IMR-90 (cell line): Measurements from ENCODE around the gene LPXN. TPM values are rescaled to one million over a fixed set of nuclear protein-coding genes. Genes with fewer than 3 reads are reported as not detected.

Experiments used
- ATAC-seq: fragments of 200-7000 bp; cut with Tn5 transposase; 2 replicates; pipeline ENCODE4 v1.9.1; 2020; ENCODE audit warnings: low read depth, mild to moderate bottlenecking, moderate library complexity
- BruUV-seq: library from RNA; stranded (reverse); fragments of 400-500 nt; replicated peaks from 2 replicates; lab custom pipeline; 2021; lab: Mats Ljungman, UMichigan
- CTCF ChIA-PET: fragments of 300-600 bp; formaldehyde crosslinking; extraction: SDS; loops from one replicate; lab custom pipeline; 2021; ENCODE audit warnings: antibody characterized with exemption; lab: Yijun Ruan, JAX
- POLR2A ChIA-PET: fragments of 300-600 bp; sonication (Branson Sonifier 250); formaldehyde crosslinking; loops from one replicate; lab custom pipeline; 2022; ENCODE audit warnings: antibody characterized with exemption; ENCODE audit not compliant: unreplicated experiment; lab: Charles Lee
- DNase-seq: peaks from one replicate; pipeline ENCODE4 v3.0.0; 2013
- H2AFZ ChIP-seq: replicated peaks from 2 replicates; pipeline ENCODE3; 2013; ENCODE audit warnings: low read length, mild to moderate bottlenecking; ENCODE audit not compliant: poor library complexity
- H2AK5ac ChIP-seq: 2 replicates; pipeline ENCODE4 v1.6.1; 2013; ENCODE audit warnings: low read depth, low read length, inconsistent platforms
- H2AK9ac ChIP-seq: replicated peaks from 2 replicates; pipeline ENCODE3; 2013; ENCODE audit warnings: mild to moderate bottlenecking, low read depth, low read length, moderate library complexity; ENCODE audit not compliant: poor library complexity
- H2BK120ac ChIP-seq: 2 replicates; pipeline ENCODE4 v1.6.1; 2013; ENCODE audit warnings: low read depth, low read length, inconsistent platforms
- H2BK15ac ChIP-seq: 3 replicates; pipeline ENCODE4 v1.6.1; 2013; ENCODE audit warnings: low read depth, low read length, inconsistent platforms
- H2BK20ac ChIP-seq: 2 replicates; pipeline ENCODE4 v1.6.1; 2013; ENCODE audit warnings: low read depth, mild to moderate bottlenecking, inconsistent platforms, low read length, moderate library complexity
- H2BK5ac ChIP-seq: 2 replicates; pipeline ENCODE4 v1.6.1; 2013; ENCODE audit warnings: mild to moderate bottlenecking, low read depth, low read length, inconsistent platforms; ENCODE audit not compliant: poor library complexity, severe bottlenecking
- H3K14ac ChIP-seq: replicated peaks from 2 replicates; pipeline ENCODE4 v1.6.1; 2013; ENCODE audit warnings: low read depth, low read length, inconsistent platforms
- H3K18ac ChIP-seq: 2 replicates; pipeline ENCODE4 v1.6.1; 2013; ENCODE audit warnings: low read depth, low read length, control low read depth
- H3K23ac ChIP-seq: 2 replicates; pipeline ENCODE4 v1.6.1; 2013; ENCODE audit warnings: low read depth, low read length, inconsistent platforms
- H3K27ac ChIP-seq: 2 replicates; pipeline ENCODE4 v1.5.1; 2013; ENCODE audit warnings: mild to moderate bottlenecking, control low read depth, low read length; ENCODE audit not compliant: insufficient read depth
- H3K27me3 ChIP-seq: 2 replicates; pipeline ENCODE4 v1.6.1; 2013; ENCODE audit warnings: low read length; ENCODE audit not compliant: control insufficient read depth, insufficient read depth
- H3K36me3 ChIP-seq: 2 replicates; pipeline ENCODE4 v1.6.1; 2013; ENCODE audit warnings: low read length, mixed read lengths; ENCODE audit not compliant: control insufficient read depth, insufficient read depth
- H3K4ac ChIP-seq: 2 replicates; pipeline ENCODE4 v1.6.1; 2013; ENCODE audit warnings: low read depth, low read length, inconsistent platforms
- H3K4me1 ChIP-seq: 2 replicates; pipeline ENCODE4 v1.6.1; 2013; ENCODE audit warnings: low read length, mixed read lengths; ENCODE audit not compliant: control insufficient read depth, insufficient read depth
- H3K4me2 ChIP-seq: 2 replicates; pipeline ENCODE4 v1.6.1; 2013; ENCODE audit warnings: low read depth, mild to moderate bottlenecking, control low read depth, low read length, moderate library complexity
- H3K4me3 ChIP-seq: 2 replicates; pipeline ENCODE4 v1.5.1; 2013; ENCODE audit warnings: low read depth, mild to moderate bottlenecking, control low read depth, low read length, moderate library complexity; ENCODE audit not compliant: insufficient read depth
- H3K56ac ChIP-seq: 2 replicates; pipeline ENCODE4 v1.6.1; 2013; ENCODE audit warnings: low read length, inconsistent platforms; ENCODE audit not compliant: insufficient read depth; ENCODE audit errors: extremely low read depth
- H3K79me1 ChIP-seq, 2 experiments: 2 replicates each; pipeline ENCODE4 v1.6.1; 2013; ENCODE audit warnings: low read length in 2 of 2, inconsistent platforms in 1 of 2, low read depth in 1 of 2
- H3K9ac ChIP-seq: 2 replicates; pipeline ENCODE4 v1.6.1; 2013; ENCODE audit warnings: low read depth, low read length, control low read depth
- H3K9me1 ChIP-seq: 2 replicates; pipeline ENCODE4 v1.6.1; 2013; ENCODE audit warnings: low read length, inconsistent platforms; ENCODE audit not compliant: insufficient read depth
- H3K9me3 ChIP-seq: 2 replicates; pipeline ENCODE4 v1.6.1; 2013; ENCODE audit warnings: low read length; ENCODE audit not compliant: control insufficient read depth, insufficient read depth
- H4K20me1 ChIP-seq: 2 replicates; pipeline ENCODE4 v1.6.1; 2013; ENCODE audit warnings: low read length, inconsistent platforms; ENCODE audit not compliant: insufficient read depth
- H4K5ac ChIP-seq: 2 replicates; pipeline ENCODE4 v1.6.1; 2013; ENCODE audit warnings: mild to moderate bottlenecking, low read depth, low read length, control low read depth
- H4K8ac ChIP-seq, 2 experiments: 2 replicates each; pipeline ENCODE4 v1.6.1; 2013; ENCODE audit warnings: low read depth in 2 of 2, low read length in 2 of 2, control low read depth in 1 of 2, inconsistent platforms in 1 of 2
- H4K91ac ChIP-seq: 2 replicates; pipeline ENCODE4 v1.6.1; 2013; ENCODE audit warnings: low read depth, low read length, inconsistent platforms; ENCODE audit not compliant: insufficient read depth
- BHLHE40 ChIP-seq: fragments of 150-350 bp; IDR thresholded peaks from 2 replicates; pipeline ENCODE4 v1.6.1; 2016; ENCODE audit warnings: mild to moderate bottlenecking, low read depth, low read length
- CEBPB ChIP-seq: IDR thresholded peaks from 2 replicates; pipeline ENCODE4 v1.6.1; 2012; ENCODE audit warnings: low read depth, low read length, improper control_type of control experiment
- CTCF ChIP-seq: conservative IDR thresholded peaks from 2 replicates; pipeline ENCODE4 v1.5.1; 2012; ENCODE audit warnings: mild to moderate bottlenecking, low read depth, low read length, improper control_type of control experiment
- MAFK ChIP-seq: IDR thresholded peaks from 2 replicates; pipeline ENCODE4 v1.6.1; 2012; ENCODE audit warnings: low read depth, low read length, improper control_type of control experiment
- MAZ ChIP-seq: IDR thresholded peaks from 2 replicates; pipeline ENCODE4 v1.6.1; 2012; ENCODE audit warnings: low read depth, mild to moderate bottlenecking, low read length, improper control_type of control experiment, moderate library complexity, borderline replicate concordance
- MXI1 ChIP-seq: IDR thresholded peaks from 2 replicates; pipeline ENCODE4 v1.6.1; 2012; ENCODE audit warnings: low read depth, mild to moderate bottlenecking, low read length, moderate library complexity, borderline replicate concordance
- NFE2L2 ChIP-seq: fragments of 150-350 bp; IDR thresholded peaks from 2 replicates; pipeline ENCODE4 v1.6.1; 2016; ENCODE audit warnings: low read depth, mild to moderate bottlenecking, low read length
- POLR2A ChIP-seq: IDR thresholded peaks from 2 replicates; pipeline ENCODE4 v1.6.1; 2012; ENCODE audit warnings: mild to moderate bottlenecking, low read depth, low read length
- RAD21 ChIP-seq: IDR thresholded peaks from 2 replicates; pipeline ENCODE4 v1.6.1; 2012; ENCODE audit warnings: low read length, improper control_type of control experiment
- RFX5 ChIP-seq: IDR thresholded peaks from 2 replicates; pipeline ENCODE4 v1.8.0; 2012; ENCODE audit warnings: low read depth, mild to moderate bottlenecking, low read length, moderate library complexity
- USF2 ChIP-seq: fragments of 150-350 bp; IDR thresholded peaks from 2 replicates; pipeline ENCODE4 v1.6.1; 2017; ENCODE audit warnings: mild to moderate bottlenecking, antibody characterized with exemption, low read length, low read depth
- WGBS, 2 experiments: methylation state at CpG; one replicate each; pipeline versions ENCODE4 v1.1.5 to v1.1.7; 2013; ENCODE audit warnings: missing lambda C conversion rate in 2 of 2; ENCODE audit not compliant: insufficient read length in 1 of 2; ENCODE audit errors: extremely low coverage in 2 of 2; 5-methylcytosine and 5-hydroxymethylcytosine counted together
- dilution Hi-C: fragments of 300-500 bp; cut with HindIII; formaldehyde crosslinking; loops from one replicate; pipeline ENCODE4 v1.14.3; 2018; ENCODE audit warnings: low sequenced_read_pairs; ENCODE audit not compliant: unreplicated experiment
- in situ Hi-C: fragments of 300-500 bp; cut with MboI; formaldehyde crosslinking; loops from 3 replicates; pipeline ENCODE4 v1.14.3; 2019; ENCODE audit warnings: low sequenced_read_pairs, inconsistent platforms, mixed read lengths
- intact Hi-C: fragments of 100-400 bp; cut with micrococcal nuclease; formaldehyde crosslinking; loops from 2 replicates; pipeline ENCODE4 v1.10.0; 2022
- polyA plus RNA-seq, 3 experiments: library from polyadenylated mRNA; depleted of rRNA; stranded (reverse); fragments of >200 nt; gene quantifications; 2 replicates each; pipeline ENCODE4 v1.2.3, GENCODE V29; 2012; ENCODE audit warnings: low replicate concordance in 1 of 3
- total RNA-seq: library from RNA; depleted of rRNA; stranded (reverse); fragments of >200 nt; gene quantifications from 2 replicates; pipeline ENCODE4 v1.2.3, GENCODE V29; 2012
- TF ChIP-seq, protein P1 (sequence below): fragments of 150-350 bp; IDR thresholded peaks from 2 replicates; pipeline ENCODE4 v1.6.1; 2016; ENCODE audit warnings: low read depth, mild to moderate bottlenecking, low read length, moderate library complexity, borderline replicate concordance

LPXN gene
- total and polyA plus RNA-seq, 2 of the 4 experiments (the other 2 are of a cell fraction): 13.4 to 15.7 TPM

- no peak overlapping the region for H3K4me2 ChIP-seq
- no peak overlapping the region for H3K56ac ChIP-seq
- no peak for DNase-seq
- peak overlapping the region; percentile 88; the same call in 1 of the 2 replicates for H4K5ac ChIP-seq
- H3K18ac ChIP-seq: peak overlapping the region; percentile 72; the same call in 1 of the 2 replicates
- WGBS, 2 experiments: no CpG with 5 or more reads among the region's 4 CpGs
- POLR2A ChIA-PET: no interaction called here
- H3K4me3 ChIP-seq: no peak overlapping the region
- no peak for TF ChIP-seq RAD21
- TF ChIP-seq, protein P1, sequence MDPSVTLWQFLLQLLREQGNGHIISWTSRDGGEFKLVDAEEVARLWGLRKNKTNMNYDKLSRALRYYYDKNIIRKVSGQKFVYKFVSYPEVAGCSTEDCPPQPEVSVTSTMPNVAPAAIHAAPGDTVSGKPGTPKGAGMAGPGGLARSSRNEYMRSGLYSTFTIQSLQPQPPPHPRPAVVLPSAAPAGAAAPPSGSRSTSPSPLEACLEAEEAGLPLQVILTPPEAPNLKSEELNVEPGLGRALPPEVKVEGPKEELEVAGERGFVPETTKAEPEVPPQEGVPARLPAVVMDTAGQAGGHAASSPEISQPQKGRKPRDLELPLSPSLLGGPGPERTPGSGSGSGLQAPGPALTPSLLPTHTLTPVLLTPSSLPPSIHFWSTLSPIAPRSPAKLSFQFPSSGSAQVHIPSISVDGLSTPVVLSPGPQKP: no peak
- TF ChIP-seq CTCF: no peak
- TF ChIP-seq BHLHE40: no peak
- no peak for TF ChIP-seq MAZ
- no peak for TF ChIP-seq POLR2A
- no peak for TF ChIP-seq USF2
- TF ChIP-seq CEBPB: no peak
- no peak for TF ChIP-seq MAFK
- TF ChIP-seq MXI1: no peak
- TF ChIP-seq RFX5: no peak
- no peak for TF ChIP-seq NFE2L2
- H3K4me1 ChIP-seq: peaks cover 4% of the 10 kb centered on the region; the same call in 1 of the 2 replicates
- dilution Hi-C loops: no loop called here
- H2BK5ac ChIP-seq: no peak overlapping the region
- H2AK5ac ChIP-seq: peak overlapping the region; percentile 87; the same call in 1 of the 2 replicates
- ATAC-seq: no peak
- H3K14ac ChIP-seq: peak overlapping the region; percentile 72; the same call in 1 of the 2 replicates
- H3K23ac ChIP-seq: peak overlapping the region; percentile 56; the same call in 1 of the 2 replicates
- H4K20me1 ChIP-seq: no peaks in the 10 kb centered on the region
- no peak overlapping the region for H2AFZ ChIP-seq
- H3K27me3 ChIP-seq: no peaks in the 10 kb centered on the region
- H4K91ac ChIP-seq: peak overlapping the region; percentile 55; the same call in 1 of the 2 replicates
- H2BK120ac ChIP-seq: peak overlapping the region; percentile 79
- in situ Hi-C loops: loop anchor here (25.0 kb wide), 1 partner anchor 1019 kb away; no protein-coding TSS in a partner anchor
- H3K9ac ChIP-seq: no peak overlapping the region
- peaks cover 2% of the 10 kb centered on the region; the same call in 1 of the 2 replicates for H3K9me1 ChIP-seq
- BruUV-seq: no TSS peak
- H3K9me3 ChIP-seq: no peaks in the 10 kb centered on the region
- H3K27ac ChIP-seq: no peak overlapping the region
- H4K8ac ChIP-seq: 0 out of 4 replicates have a peak overlapping the region, but pooled peaks of 1 of the 2 experiments have one; percentile 57
- peak overlapping the region; percentile 43; the same call in 1 of the 2 replicates for H2BK20ac ChIP-seq
- no peaks in the 10 kb centered on the region for H3K36me3 ChIP-seq
- no peaks in the 10 kb centered on the region for H3K79me1 ChIP-seq
- H3K4ac ChIP-seq: peak overlapping the region; percentile 76
- intact Hi-C loops: no loop called here
- 0 out of 3 replicates have a peak overlapping the region, but pooled peaks have one; percentile 19 for H2BK15ac ChIP-seq
- H2AK9ac ChIP-seq: no peak overlapping the region
- CTCF ChIA-PET: no interaction called here
Observed at GRCh38 chr11:58505849-58506248, 69.8 kb downstream of the LPXN start.
